Liver (tissue), 9 donors: Measurements from ENCODE around the gene KANSL3. TPM values are rescaled to one million over a fixed set of nuclear protein-coding genes. Genes with fewer than 3 reads are reported as not detected.

ENCODE experiments used
- DNase-seq: peaks from one replicate; pipeline ENCODE4 v3.0.0-alpha.2; 2017; ENCODE audit warnings: low spot score
- H3K27ac ChIP-seq, 2 donors: one replicate each; pipeline ENCODE4 v1.7.0; 2013; ENCODE audit warnings: inconsistent platforms in 2 of 2, low read length in 2 of 2, control low read depth in 1 of 2, low read depth in 1 of 2, mild to moderate bottlenecking in 1 of 2
- H3K27me3 ChIP-seq, 4 donors: one replicate each; pipeline versions ENCODE4 v1.6.1 to v1.7.0; 2013; ENCODE audit warnings: low read length in 3 of 4, inconsistent platforms in 1 of 4, mild to moderate bottlenecking in 1 of 4, moderate library complexity in 1 of 4; ENCODE audit not compliant: control insufficient read depth in 4 of 4, insufficient read depth in 4 of 4
- H3K36me3 ChIP-seq, 4 donors: one replicate each; pipeline versions ENCODE4 v1.6.1 to v1.7.0; 2013; ENCODE audit warnings: low read length in 3 of 4, mild to moderate bottlenecking in 3 of 4, low read depth in 1 of 4, moderate library complexity in 1 of 4; ENCODE audit not compliant: control insufficient read depth in 4 of 4, insufficient read depth in 3 of 4
- H3K4me1 ChIP-seq, 4 donors: one replicate each; pipeline versions ENCODE4 v1.6.1 to v1.7.0; 2013; ENCODE audit warnings: low read length in 3 of 4, mild to moderate bottlenecking in 3 of 4, moderate library complexity in 1 of 4; ENCODE audit not compliant: control insufficient read depth in 4 of 4, insufficient read depth in 4 of 4
- H3K4me3 ChIP-seq, 3 donors: one replicate each; pipeline versions ENCODE4 v1.6.1 to v1.7.0; 2013; ENCODE audit warnings: low read length in 3 of 3, control low read depth in 1 of 3, low read depth in 1 of 3, mild to moderate bottlenecking in 1 of 3
- H3K9ac ChIP-seq, 2 donors: one replicate each; pipeline ENCODE4 v1.7.0; 2013; ENCODE audit warnings: low read length in 2 of 2, mild to moderate bottlenecking in 2 of 2, moderate library complexity in 2 of 2, control low read depth in 1 of 2, low read depth in 1 of 2
- H3K9me3 ChIP-seq, 4 donors: one replicate each; pipeline versions ENCODE4 v1.6.1 to v1.7.0; 2013; ENCODE audit warnings: low read length in 3 of 4; ENCODE audit not compliant: control insufficient read depth in 4 of 4
- CTCF ChIP-seq: fragments of 150-350 bp; IDR thresholded peaks from 2 replicates; pipeline ENCODE4 v1.5.1; 2017; ENCODE audit warnings: improper control_type of control experiment, low read depth, low read length; ENCODE audit not compliant: missing input control
- EGR1 ChIP-seq, 2 donors: IDR thresholded peaks; 2 replicates each; pipeline ENCODE4 v1.6.1; 2016 to 2018; ENCODE audit warnings: antibody characterized with exemption in 2 of 2, low read depth in 2 of 2
- FOXA1 ChIP-seq: IDR thresholded peaks from 2 replicates; pipeline ENCODE4 v1.6.1; 2016; ENCODE audit warnings: antibody characterized with exemption
- FOXA2 ChIP-seq: IDR thresholded peaks from 2 replicates; pipeline ENCODE4 v1.6.1; 2016; ENCODE audit warnings: antibody characterized with exemption
- GABPA ChIP-seq, 2 donors: IDR thresholded peaks in 1 of 2; conservative IDR thresholded peaks in 1 of 2; 2 replicates each; pipeline ENCODE4 v1.6.1; 2016; ENCODE audit warnings: antibody characterized with exemption in 2 of 2, mild to moderate bottlenecking in 1 of 2, moderate library complexity in 1 of 2
- HNF4A ChIP-seq, 2 donors: conservative IDR thresholded peaks; 2 replicates each; pipeline ENCODE4 v1.6.1; 2016; ENCODE audit warnings: antibody characterized with exemption in 2 of 2, mild to moderate bottlenecking in 2 of 2
- HNF4G ChIP-seq: IDR thresholded peaks from 2 replicates; pipeline ENCODE4 v1.6.1; 2016; ENCODE audit warnings: antibody characterized with exemption
- JUND ChIP-seq, 2 donors: IDR thresholded peaks; 2 replicates each; pipeline ENCODE4 v1.6.1; 2016; ENCODE audit warnings: antibody characterized with exemption in 2 of 2
- MAX ChIP-seq: IDR thresholded peaks from 2 replicates; pipeline ENCODE4 v1.6.1; 2016; ENCODE audit warnings: antibody characterized with exemption
- NR2F2 ChIP-seq: IDR thresholded peaks from 2 replicates; pipeline ENCODE4 v1.6.1; 2016; ENCODE audit warnings: antibody characterized with exemption
- RAD21 ChIP-seq, 2 donors: IDR thresholded peaks; 2 replicates each; pipeline ENCODE4 v1.6.1; 2016; ENCODE audit warnings: antibody characterized with exemption in 2 of 2, mild to moderate bottlenecking in 2 of 2
- RXRA ChIP-seq, 2 donors: IDR thresholded peaks; 2 replicates each; pipeline ENCODE4 v1.6.1; 2017 to 2018; ENCODE audit warnings: antibody characterized with exemption in 2 of 2, mild to moderate bottlenecking in 1 of 2
- SP1 ChIP-seq: IDR thresholded peaks from 2 replicates; pipeline ENCODE4 v1.6.1; 2018; ENCODE audit warnings: antibody characterized with exemption, mild to moderate bottlenecking
- TAF1 ChIP-seq: conservative IDR thresholded peaks from 2 replicates; pipeline ENCODE4 v1.6.1; 2016; ENCODE audit warnings: antibody characterized with exemption, mild to moderate bottlenecking
- YY1 ChIP-seq: IDR thresholded peaks from 2 replicates; pipeline ENCODE4 v1.6.1; 2016; ENCODE audit warnings: antibody characterized with exemption, mild to moderate bottlenecking
- ZBTB33 ChIP-seq: IDR thresholded peaks from 2 replicates; pipeline ENCODE4 v1.6.1; 2016; ENCODE audit warnings: antibody characterized with exemption
- WGBS: extraction: QIAGEN DNeasy Blood & Tissue Kit; methylation state at CpG from one replicate; pipeline ENCODE4 v1.1.7; 2013; 5-methylcytosine and 5-hydroxymethylcytosine counted together
- polyA plus RNA-seq, 2 donors: library from polyadenylated mRNA; stranded (reverse) in 1 of 2; unstranded in 1 of 2; fragments of 200-250 nt in 1 of 2; fragments of >200 nt in 1 of 2; fragmentation: Nextera tagmentation in 1 of 2; extraction: Ambion mirVana in 1 of 2; gene quantifications; one replicate each; pipeline versions ENCODE4 v1.2.1 to v1.2.3, GENCODE V29; 2013 to 2015
- total RNA-seq, 2 donors: library from RNA; depleted of rRNA; stranded (reverse); fragments of >200 nt; gene quantifications; one replicate each; pipeline ENCODE4 v1.2.3, GENCODE V29; 2014
- TF ChIP-seq, protein P1 (sequence below): IDR thresholded peaks from 2 replicates; pipeline ENCODE4 v1.6.1; 2016; ENCODE audit warnings: antibody characterized with exemption
- donor health status: healthy.
- donor health status: healthy.
- donor health status: healthy.
- donor health status: healthy.
- donor health status: healthy.

Gene KANSL3
- total and polyA plus RNA-seq, 4 donors = 8.3 to 30.5 (median 18.6) TPM

- no peak overlapping the region for H3K27ac ChIP-seq
Measured at GRCh38 chr2:96616128-96616527, 22.0 kb downstream of the KANSL3 start.

DNA sequence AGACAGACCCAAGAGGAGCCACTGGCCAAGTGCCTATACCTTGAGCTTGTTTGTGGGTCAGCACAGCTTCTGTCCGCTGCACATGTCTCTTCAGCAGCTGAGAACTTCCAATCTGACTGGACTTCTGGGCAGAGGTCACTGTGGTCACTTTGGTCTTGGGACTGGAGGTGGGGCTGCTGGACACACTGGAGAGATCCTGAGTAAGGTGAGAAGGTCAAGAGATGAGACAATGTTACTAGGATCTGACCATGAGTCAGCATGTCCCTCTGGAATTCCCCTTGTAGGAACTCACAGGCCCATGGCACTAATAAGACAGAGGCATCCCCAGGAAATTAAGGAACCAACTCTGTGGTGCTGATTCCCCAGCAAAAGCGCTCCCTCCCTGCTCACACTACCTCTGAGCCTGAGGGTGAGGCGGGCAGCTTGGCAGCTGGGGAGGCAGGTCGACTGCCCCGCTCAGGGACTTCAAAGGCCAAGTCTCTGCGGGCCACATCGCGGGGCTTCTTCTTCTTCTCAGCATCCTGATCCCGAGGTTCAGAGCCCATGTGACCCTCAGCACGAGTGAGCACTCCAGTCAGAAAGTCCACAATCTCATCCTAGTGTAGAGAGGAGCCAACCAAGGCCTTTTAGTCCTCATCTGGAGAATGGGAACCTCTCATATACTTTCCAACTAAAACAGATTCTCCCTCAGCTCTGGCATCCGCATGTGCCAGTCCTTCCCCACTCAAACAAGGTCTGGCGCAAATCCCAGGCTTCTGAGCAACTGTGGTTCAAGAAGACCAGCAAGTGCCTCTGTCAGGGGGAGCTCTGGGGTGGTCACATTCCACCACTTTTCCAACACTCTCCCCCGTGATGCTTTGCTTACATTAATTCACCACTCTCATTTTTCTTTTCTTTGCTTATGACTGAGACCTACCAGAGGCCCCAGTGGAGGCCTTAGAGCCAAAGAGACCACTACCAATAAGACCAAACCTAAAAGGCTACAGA is 29.4 kb downstream of the KANSL3 start:
- peaks cover 18 to 92% (median 81%) of the 10 kb centered on the region in 4 donors for H3K36me3 ChIP-seq
- TF ChIP-seq HNF4A (conservative IDR thresholded peaks at IDR 0.05) (peak; percentile 27 to 37), JUND (IDR thresholded peaks at IDR 0.05) (no peak)
- H3K27ac ChIP-seq = no peak overlapping the region
- no peaks in the 10 kb centered on the region for H3K27me3 ChIP-seq
- no peaks in the 10 kb centered on the region for H3K9me3 ChIP-seq
- DNase-seq = no peak
- H3K9ac ChIP-seq = no peak overlapping the region
- WGBS = 93% methylated on average over 13 of the region's 13 CpGs
- no peaks in the 10 kb centered on the region for H3K4me1 ChIP-seq
- no peak overlapping the region for H3K4me3 ChIP-seq

More at GRCh38 chr2:96616128-96616527, 22.0 kb downstream of the KANSL3 start:
- WGBS = 87% methylated on average over 1 of the region's 1 CpG
- DNase-seq = no peak
- no peaks in the 10 kb centered on the region for H3K9me3 ChIP-seq
- peaks cover 7 to 31% (median 21%) of the 10 kb centered on the region in 4 donors for H3K36me3 ChIP-seq
- no peak overlapping the region for H3K4me3 ChIP-seq
- H3K27me3 ChIP-seq = no peaks in the 10 kb centered on the region
- TF ChIP-seq GABPA (IDR thresholded peaks at IDR 0.05 in 1 of 2, conservative IDR thresholded peaks at IDR 0.05 in 1 of 2) = no peak
- TF ChIP-seq HNF4A (conservative IDR thresholded peaks at IDR 0.05) = peak in 1 of 2 donors; percentile 42
- TF ChIP-seq RXRA (IDR thresholded peaks at IDR 0.05) = peak in 1 of 2 donors; percentile 40
- no peak for TF ChIP-seq RAD21 (IDR thresholded peaks at IDR 0.05)
- TF ChIP-seq FOXA1 = no peak
- no peak for TF ChIP-seq ZBTB33
- no peak for TF ChIP-seq SP1
- TF ChIP-seq FOXA2 = no peak
- H3K9ac ChIP-seq = no peak overlapping the region
- H3K4me1 ChIP-seq = peaks cover 6 to 15% (median 9%) of the 10 kb centered on the region in 4 donors

DNA sequence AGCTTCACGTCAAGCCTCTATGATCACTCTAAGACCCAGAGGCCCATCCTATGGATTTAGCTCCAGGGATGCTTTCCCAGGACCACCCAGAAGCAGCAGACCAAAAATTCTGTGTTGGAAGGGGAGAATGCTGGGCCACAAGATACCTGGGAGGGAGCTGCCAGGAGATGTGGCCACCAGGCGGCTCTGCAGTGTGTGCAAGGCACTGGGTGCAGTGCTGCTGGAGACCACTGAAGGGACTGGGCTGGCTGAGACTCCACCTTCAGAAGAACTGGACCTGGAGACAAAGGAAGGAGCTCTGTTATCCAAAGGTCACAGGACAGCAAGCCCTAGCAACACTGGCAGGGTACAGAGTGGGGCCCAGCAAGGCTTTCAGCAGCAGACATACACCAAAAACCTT is 34.0 kb downstream of the KANSL3 start:
- Histone ChIP-seq H3K4me3 (no peak overlapping the region), H3K36me3 (peaks cover 16 to 84% (median 68%) of the 10 kb centered on the region in 4 donors), H3K27ac (no peak overlapping the region), H3K4me1 (peaks cover 6 to 17% (median 14%) of the 10 kb centered on the region in 4 donors), H3K9me3 (no peaks in the 10 kb centered on the region), H3K27me3 (no peaks in the 10 kb centered on the region), H3K9ac (no peak overlapping the region)
- TF ChIP-seq CTCF (no peak), RXRA (IDR thresholded peaks at IDR 0.05) (no peak), EGR1 (IDR thresholded peaks at IDR 0.05; ENCODE audit: low read depth in 2 of 2) (no peak), FOXA2 (no peak), MAX (no peak), NR2F2 (no peak), YY1 (no peak), GABPA (IDR thresholded peaks at IDR 0.05 in 1 of 2, conservative IDR thresholded peaks at IDR 0.05 in 1 of 2) (no peak), SP1 (no peak), HNF4G (no peak), JUND (IDR thresholded peaks at IDR 0.05) (no peak), ZBTB33 (no peak), TAF1 (no peak), HNF4A (conservative IDR thresholded peaks at IDR 0.05) (no peak), FOXA1 (no peak)
- TF ChIP-seq, protein P1, sequence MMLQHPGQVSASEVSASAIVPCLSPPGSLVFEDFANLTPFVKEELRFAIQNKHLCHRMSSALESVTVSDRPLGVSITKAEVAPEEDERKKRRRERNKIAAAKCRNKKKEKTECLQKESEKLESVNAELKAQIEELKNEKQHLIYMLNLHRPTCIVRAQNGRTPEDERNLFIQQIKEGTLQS = no peak
- no peak for DNase-seq
- WGBS = 96% methylated on average over 2 of the region's 2 CpGs
